ENCODE measurements around the gene FKBP2.
A peak's percentile ranks its signal among the peaks of the same experiment; 100 is the strongest.

The FKBP2 gene

GRCh38 chr11:64240435-64241240 lies at the start of gene FKBP2:
FKBP2 (plus strand) TSS chr11:64241095; CDS start chr11:64242388, 1,293 bp downstream.
- DNase-seq (ENCODE audit: low spot score), result peak; percentile 96

GRCh38 chr11:64192434-64192833 lies 48.5 kb upstream of the FKBP2 start:
- no peak for DNase-seq (ENCODE audit: low spot score)

GRCh38 chr11:64196626-64197025 lies 44.3 kb upstream of the FKBP2 start:
- no peak for DNase-seq (ENCODE audit: low spot score)

DNA sequence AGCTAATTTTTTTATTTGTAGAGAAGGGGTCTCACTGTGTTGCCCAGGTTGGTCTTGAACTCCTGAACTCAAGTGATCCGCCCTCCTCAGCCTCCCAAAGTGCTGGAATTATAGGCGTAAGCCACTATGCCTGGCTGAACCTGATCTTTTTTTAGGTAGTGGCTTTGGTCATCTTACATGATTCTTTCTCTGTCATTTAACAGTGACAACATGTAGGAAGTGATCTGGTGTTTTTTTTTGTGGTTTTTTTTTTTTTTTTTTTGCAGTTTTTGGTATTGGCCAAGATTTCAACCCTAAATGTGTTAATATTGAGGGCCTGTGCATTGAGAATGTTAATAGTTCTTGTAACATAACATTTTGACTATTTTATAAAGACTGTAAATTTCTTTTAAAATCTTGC lies 42.4 kb upstream of the FKBP2 start:
- no peak for DNase-seq (ENCODE audit: low spot score)

DNA sequence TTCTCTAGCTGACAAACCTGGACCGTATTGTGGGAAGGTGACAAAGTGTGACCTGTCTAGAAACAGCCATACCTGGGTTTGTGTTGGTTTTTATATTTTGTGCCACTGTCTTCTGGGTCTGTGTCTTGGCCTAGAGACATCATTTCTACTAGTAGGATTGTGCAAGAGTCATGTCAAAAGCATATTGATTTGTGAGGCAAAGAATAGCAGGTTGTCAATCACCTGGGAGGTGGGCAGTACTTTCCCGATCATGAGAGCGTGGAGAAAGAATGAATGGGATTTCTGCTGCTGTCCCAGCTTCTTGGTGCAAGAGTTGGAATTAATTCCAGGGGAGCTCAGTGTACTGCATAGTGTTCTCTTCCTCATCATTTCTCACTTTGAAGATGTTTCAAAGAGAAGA lies 39.4 kb upstream of the FKBP2 start:
- no peak for DNase-seq (ENCODE audit: low spot score)

DNA sequence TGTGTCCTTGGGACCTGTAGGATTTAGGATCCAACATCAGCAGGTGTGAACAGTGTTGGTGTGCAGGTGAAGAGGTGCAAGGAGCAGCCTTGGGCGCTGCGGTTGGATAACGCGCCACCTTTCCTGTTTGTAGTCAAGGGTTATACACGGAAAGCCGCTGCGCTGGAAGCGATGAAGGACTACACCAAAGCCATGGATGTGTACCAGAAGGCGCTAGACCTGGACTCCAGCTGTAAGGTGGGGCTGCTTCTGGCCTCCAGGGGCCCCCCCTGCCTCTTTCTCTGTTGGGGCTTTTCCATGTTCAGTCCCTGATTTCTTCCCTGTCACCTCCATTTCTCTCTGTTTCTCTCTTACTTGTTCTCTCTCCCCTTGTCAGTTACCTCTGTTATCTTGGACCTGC lies 37.9 kb upstream of the FKBP2 start:
- DNase-seq (ENCODE audit: low spot score), result no peak

DNA sequence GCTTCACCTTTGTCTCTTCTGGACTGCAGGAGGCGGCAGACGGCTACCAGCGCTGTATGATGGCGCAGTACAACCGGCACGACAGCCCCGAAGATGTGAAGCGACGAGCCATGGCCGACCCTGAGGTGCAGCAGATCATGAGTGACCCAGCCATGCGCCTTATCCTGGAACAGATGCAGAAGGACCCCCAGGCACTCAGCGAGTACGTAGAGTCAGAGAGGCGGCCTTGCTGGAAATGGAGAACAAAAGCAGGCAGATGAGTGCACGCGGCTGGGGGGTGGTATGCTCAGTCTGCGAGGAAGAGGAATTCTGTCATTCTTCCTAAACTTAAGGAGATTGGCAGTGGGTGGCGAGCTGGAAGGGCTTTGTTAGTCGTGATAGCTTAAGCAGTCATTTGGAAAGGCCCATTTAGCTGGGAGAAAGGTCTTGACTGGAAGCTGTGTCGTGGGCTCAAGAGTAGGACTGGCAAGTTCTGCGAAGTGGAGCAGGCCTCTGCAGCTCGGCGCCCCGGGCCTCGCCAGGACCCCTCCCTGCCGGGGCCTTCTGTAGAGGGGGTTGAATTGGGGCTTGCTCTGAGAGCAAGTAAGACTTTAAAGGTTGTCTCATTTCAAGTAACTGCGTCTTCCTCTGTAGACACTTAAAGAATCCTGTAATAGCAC lies 37.3 kb upstream of the FKBP2 start:
- DNase-seq (ENCODE audit: low spot score), result no peak

GRCh38 chr11:64204080-64204440 lies 36.8 kb upstream of the FKBP2 start:
- no peak for DNase-seq (ENCODE audit: low spot score)

- peak; percentile 90 for DNase-seq (ENCODE audit: low spot score)
Measured at GRCh38 chr11:64204464-64204989, 36.4 kb upstream of the FKBP2 start.

GRCh38 chr11:64206457-64207255 lies 34.2 kb upstream of the FKBP2 start, which contains the start of gene FERMT3:
FERMT3 (plus strand) TSS chr11:64206721; CDS start chr11:64207365, 644 bp downstream.
- no peak for DNase-seq (ENCODE audit: low spot score)

- peak; percentile 76 for DNase-seq (ENCODE audit: low spot score)
Measured at GRCh38 chr11:64207256-64208085, 33.4 kb upstream of the FKBP2 start.

DNA sequence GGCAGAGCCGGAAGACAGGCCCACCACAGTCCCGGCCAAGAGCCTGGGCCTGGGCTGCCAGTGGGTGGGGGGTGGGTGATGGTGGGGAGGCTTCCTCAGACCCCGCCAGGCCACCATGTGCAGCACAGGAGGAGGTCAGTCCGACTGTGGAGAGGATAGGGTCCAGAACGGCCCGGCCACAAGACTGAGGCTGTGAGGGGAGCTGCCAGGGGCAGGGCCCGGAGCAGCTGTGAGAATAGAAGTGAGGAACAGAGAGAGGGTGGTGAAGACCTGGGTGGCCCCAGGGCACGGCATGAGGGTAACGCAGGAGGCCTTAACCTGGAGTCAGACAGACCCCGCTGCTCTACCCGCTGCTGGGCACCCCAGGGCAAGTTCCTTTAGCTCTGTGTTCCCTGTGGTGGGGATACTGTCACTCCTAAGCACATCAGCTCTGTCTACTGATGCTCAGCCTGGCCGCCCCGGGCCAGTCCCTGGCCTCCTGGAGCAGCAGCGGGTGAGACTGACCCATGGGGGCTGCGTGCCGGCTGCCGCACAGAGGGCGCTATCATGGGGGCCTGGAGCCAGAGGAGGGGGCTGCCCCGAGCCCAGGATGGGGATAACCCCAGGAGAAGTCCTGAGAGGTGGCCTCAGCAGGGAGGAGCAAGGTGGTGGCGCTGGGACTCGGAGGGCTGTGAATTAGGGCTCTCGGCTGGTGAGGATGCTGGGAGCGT lies 32.7 kb upstream of the FKBP2 start:
- DNase-seq (ENCODE audit: low spot score), result no peak

- no peak for DNase-seq (ENCODE audit: low spot score)
Measured at GRCh38 chr11:64208796-64209562, 31.9 kb upstream of the FKBP2 start.

- no peak for DNase-seq (ENCODE audit: low spot score)
Measured at GRCh38 chr11:64209563-64209843, 31.4 kb upstream of the FKBP2 start.

DNA sequence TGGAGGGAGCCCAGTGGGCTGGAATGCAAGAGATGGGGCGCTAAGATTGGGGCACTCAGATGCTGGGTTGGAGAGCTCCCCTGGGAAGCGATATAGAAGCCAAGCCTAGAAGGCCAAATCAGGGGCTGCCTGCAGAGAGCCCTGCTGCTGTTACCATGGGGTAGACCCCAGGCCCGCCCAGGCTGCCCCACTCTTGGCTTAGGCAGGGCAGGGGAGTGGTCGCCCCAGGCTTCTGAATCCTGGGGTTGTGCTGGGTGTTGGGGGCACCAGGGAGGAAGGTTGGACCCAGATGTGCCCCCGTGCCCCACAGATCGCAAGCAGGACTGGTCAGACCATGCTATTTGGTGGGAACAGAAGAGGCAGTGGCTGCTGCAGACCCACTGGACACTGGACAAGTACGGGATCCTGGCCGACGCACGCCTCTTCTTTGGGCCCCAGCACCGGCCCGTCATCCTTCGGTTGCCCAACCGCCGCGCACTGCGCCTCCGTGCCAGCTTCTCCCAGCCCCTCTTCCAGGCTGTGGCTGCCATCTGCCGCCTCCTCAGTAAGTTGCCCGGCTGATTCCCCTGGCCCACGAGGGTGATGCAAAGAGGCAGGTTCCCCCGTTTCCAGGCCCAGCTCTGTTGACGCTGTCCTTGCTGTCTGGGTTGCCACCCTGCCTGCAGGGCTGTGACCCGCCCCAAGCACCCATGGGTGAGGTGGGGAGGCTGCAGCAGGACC lies 30.4 kb upstream of the FKBP2 start:
- DNase-seq (ENCODE audit: low spot score), result no peak

DNA sequence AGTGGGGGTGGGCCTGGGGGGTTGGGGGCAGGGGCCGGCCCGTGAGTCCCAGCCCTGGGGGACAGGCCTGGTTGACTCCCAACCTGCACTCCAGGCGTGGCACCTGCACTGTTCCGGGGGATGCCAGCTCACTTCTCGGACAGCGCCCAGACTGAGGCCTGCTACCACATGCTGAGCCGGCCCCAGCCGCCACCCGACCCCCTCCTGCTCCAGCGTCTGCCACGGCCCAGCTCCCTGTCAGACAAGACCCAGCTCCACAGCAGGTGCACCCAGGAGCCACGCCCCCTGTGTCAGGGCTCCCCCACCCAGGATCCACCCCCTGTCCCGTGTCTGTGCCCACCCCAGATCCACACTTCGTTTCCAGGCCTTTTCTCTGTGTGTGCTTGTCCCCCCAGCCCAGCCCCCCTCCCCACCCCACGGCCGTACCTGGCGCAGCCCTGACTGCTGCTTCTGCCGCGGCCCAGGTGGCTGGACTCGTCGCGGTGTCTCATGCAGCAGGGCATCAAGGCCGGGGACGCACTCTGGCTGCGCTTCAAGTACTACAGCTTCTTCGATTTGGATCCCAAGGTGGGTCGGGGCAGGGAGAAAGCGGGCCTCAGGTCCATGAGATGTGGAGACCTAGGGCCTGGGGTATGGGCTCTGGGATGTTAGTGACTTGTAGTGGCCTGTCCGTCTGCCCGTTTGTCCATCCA lies 29.6 kb upstream of the FKBP2 start:
- DNase-seq (ENCODE audit: low spot score), result no peak

- no peak for DNase-seq (ENCODE audit: low spot score)
Measured at GRCh38 chr11:64216879-64217278, 24.0 kb upstream of the FKBP2 start.

DNA sequence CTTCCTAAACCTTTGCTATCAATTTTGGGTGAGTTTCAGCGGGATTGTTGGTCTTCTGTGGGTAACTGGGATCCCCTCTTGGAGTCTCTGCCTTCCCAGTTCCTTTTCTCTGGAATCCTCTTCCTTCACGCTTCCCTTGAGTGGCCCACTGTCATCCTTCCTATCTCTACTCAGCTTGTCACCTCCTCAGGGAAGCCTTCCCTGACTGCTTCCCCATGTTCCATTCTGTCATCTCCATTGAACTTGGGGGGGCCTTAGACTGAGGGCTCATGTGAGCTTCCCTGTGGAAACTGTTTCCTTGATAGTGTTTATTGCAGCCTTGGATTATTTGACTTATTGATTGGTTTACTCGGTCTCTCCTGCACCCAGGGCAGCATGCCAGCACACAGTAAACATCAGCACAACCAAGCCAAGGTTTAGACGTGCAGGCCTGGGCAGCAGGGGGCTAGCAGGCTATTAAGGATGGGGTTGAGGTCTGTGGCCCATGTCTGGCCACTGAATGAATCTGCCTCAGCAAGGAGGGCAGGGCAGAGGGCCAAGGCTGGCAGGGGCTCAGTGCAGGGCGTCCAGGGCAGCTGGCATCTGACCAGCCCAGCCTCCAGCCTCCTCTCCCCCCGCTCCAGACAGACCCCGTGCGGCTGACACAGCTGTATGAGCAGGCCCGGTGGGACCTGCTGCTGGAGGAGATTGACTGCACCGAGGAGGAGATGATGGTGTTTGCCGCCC lies 22.1 kb upstream of the FKBP2 start:
- no peak for DNase-seq (ENCODE audit: low spot score)

DNA sequence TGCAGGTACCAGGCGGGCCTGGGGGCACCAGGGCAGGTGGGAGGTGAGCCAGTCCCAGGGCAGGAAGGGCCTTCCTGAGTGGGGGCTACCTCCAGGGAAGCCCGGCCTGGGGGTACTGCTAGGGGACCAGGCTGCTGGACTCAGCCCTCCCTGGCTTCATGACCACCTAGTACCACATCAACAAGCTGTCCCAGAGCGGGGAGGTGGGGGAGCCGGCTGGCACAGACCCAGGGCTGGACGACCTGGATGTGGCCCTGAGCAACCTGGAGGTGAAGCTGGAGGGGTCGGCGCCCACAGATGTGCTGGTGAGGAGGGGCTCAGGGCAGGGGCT lies 21.6 kb upstream of the FKBP2 start:
- DNase-seq (ENCODE audit: low spot score), result no peak

Data from RKO (cell line).